Activated CD8-positive, alpha-beta memory T cell treated with anti-CD3 and anti-CD28 coated beads, Interleukin-2, amount 50 U/mL, for 24 hours (primary cell): ENCODE measurements around the gene SH2D3C.

Experiments used
- DNase-seq: peaks from one replicate; pipeline ENCODE4 v3.0.0-alpha.2; 2020; ENCODE audit errors: extremely low read depth

SH2D3C gene

GRCh38 chr9:127720031-127720864 lies 58.2 kb downstream of the SH2D3C start:
- no peak for DNase-seq

DNA sequence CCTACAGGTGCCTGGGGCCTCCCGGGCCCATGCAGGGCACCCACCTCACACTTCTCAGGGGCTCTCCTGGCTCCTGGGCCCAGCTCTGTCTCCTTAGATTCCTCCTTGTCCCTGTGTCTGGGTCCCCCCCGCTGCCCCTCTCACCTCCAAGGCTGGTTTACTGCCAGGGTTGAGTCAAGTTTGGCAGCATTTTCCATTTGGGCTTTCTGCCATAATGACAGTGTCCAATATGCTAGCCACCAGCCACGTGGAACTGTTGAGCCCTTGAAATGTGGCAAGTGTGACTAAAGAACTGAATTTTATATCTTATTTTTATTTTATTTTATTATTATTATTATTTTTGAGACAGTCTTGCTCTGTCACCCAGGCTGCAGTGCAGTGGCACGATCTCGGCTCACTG lies 60.7 kb downstream of the SH2D3C start:
- no peak for DNase-seq

DNA sequence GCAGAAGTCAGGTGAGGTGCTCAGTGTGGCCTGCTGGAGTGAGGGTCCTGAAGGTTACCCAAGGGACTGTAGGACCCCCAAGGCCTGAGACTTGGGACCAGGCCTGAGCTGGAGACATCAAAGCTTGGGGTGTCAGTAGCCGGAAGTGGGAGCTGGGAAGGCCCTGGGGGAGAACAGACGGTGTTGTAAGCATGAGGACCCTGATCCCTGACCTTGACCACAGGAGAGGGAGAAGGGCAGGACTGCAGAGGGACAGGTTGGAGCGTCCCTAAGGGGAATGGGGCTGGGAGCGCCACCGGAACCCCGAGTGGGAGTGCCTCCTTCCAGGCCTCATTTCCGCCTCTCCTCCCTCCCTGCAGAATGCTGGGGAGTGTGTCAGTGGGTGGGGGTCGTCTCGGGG lies 62.1 kb downstream of the SH2D3C start:
- DNase-seq, result no peak

GRCh38 chr9:127715470-127716337 lies 62.8 kb downstream of the SH2D3C start, which contains the start of the genes PTRH1 and TTC16:
Gene PTRH1, minus strand, starts transcription at chr9:127715663. Its CDS starts 24 bp downstream, at chr9:127715639.
Gene TTC16, plus strand, starts transcription at chr9:127716079. Its CDS starts 67 bp downstream, at chr9:127716146.
- peak; percentile 94 for DNase-seq

DNA sequence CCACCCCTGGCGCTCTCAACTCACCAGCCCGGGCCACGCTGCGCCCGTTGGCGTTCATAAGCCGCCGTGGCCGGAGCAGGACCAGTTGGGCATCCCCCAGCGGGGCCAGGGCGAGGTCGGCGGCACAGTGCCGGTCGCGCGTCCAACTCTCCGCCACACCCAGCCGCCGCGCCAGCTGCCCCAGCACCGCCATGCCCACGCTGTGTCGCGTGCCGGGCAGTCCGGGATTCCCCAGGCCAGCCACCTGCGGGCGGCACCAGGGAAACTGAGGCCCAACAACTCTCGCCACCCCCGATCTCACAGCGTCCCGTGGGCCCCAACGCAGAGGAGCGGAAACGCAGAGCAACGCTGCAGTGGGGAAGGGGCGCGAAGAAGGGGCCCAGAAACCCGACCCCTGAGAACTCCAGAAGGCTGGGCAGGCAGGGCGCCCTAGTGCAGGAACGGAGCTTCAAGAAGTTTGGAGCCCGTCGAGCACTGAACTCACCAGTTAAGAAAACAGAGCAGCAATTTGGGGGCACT lies 63.5 kb downstream of the SH2D3C start:
- DNase-seq, result no peak

DNA sequence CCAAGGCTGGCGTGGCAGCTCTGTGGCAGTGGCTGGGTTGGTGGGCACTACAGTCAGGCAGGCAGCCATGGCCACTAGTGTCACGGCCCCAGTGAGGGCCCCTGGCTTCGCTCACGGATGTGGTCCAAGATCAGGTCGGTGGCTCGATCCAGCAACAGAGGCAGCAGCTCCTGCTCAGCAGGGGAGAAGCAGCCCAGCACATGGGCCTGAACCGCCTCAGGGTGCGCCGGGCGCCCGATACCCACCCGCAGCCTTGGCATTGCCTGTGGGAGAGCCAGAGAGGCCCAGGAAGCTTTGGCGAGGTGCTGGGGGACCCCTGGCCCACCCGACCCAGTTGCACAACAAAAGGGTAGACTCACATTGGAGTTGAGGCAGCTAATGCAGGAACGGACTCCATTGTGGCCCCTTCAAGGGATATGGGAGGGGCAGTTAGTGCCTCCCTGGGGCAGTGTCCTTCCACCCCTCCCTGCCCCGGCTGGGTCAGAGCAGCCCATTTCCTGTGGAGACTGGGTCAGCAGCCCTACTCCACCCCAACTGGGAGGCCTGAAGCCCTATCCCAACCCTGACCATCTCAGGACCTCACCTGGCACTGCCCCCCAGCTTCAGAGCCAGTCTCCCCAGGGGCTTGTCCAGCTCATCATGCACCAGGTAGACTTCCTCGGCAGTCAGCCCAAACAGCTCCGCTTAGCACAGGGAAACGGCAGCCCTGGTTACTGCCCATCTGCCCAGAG lies 64.3 kb downstream of the SH2D3C start:
- no peak for DNase-seq

- DNase-seq, result no peak
These were observed 65.6 kb downstream of the SH2D3C start for GRCh38 chr9:127712867-127713266.

- no peak for DNase-seq
These were observed 66.1 kb downstream of the SH2D3C start for GRCh38 chr9:127712371-127712770.

DNA sequence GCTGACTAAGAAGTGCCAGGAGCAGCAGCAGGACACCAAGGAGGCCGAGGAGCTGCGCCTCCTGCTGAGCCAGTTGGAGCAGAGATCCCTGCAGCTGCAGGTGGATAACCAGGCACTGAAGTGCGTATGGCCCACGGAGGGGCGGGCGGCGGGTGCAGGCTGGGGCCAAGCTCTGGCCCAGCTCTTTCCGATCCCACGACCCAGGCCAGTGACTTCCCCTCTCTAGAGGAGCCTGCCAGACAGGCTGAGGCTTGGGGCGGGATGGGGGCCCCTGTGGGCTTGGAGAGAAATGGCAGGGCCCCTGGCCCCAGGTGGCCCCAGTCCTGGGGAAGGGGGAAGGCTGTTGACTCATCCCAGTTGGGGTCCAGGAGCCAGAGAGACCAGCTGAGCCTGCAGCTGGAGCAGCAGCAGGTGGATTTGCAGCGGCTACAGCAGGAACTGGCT lies 66.6 kb downstream of the SH2D3C start:
- DNase-seq, result no peak

DNA sequence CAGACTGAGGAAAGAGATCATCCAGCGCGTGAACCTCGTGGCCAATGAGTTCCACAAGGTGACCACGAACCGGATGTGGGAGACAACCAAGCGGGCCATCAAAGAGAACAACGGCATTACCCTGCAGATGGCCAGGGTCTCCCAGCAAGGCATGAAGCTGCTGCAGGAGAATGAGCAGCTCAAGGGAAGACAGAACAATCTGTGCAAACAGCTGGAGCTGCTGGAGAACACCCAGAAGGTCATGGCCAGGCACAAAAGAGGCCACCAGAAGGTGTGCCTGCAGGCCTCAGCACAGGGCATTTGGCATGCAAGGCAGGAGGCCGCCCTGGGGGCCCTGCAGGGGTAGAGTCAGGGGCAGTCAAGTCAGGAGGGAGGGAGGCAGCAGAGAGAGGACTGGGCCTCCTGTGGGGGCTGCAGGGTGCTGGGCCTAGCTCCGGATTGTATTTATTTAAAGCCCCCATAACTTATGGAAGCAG lies 67.2 kb downstream of the SH2D3C start:
- no peak for DNase-seq

GRCh38 chr9:127710204-127710783 lies 68.2 kb downstream of the SH2D3C start:
- no peak for DNase-seq

DNA sequence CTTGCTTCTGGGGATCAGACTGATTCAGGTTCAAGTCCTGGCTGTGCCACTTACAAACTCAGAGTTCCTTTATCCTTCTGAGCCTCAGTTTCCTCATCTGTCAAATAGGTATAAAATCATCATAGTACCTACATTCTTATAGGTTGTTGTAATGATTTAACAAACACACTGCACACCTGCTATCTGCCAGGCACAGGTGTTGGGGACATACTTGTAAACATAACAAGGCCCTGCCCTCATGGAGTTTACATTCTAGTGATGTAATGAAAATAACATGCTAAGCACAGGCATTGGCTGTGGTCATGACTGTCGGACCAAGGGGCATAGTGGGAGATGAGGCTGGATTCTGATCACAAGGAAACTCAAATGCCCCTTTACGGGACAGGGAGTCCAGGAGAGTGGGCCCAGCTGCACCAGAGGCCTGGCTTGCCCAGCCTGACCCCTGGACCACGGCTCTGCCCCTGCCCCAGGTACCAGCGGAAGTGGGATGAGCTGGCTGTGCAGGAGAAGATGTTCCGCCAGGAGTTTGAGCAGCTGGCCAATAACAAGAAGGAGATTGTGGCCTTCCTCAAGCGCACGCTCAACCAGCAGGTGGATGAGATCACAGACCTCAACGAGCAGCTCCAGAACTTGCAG lies 69.4 kb downstream of the SH2D3C start:
- no peak for DNase-seq

DNA sequence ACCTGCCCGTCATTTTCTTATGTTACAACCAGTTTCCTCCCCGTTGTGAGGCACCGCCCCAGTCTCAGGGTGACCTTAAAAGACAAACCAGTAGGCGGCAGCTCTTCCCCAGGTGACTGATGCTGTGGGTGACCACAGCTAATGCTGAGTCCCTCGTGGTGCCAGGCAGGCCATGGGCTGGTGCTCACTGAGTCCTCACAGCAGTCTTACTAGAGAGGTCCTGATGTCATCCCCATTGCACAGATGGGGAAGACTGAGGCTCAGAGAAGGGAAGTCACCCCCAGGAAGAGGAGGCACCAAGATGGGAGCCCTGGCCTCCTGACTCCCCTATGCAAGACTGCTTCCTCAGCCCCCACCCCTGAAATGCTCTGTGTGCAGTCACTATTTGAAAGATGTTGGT lies 70.7 kb downstream of the SH2D3C start:
- DNase-seq, result no peak

DNA sequence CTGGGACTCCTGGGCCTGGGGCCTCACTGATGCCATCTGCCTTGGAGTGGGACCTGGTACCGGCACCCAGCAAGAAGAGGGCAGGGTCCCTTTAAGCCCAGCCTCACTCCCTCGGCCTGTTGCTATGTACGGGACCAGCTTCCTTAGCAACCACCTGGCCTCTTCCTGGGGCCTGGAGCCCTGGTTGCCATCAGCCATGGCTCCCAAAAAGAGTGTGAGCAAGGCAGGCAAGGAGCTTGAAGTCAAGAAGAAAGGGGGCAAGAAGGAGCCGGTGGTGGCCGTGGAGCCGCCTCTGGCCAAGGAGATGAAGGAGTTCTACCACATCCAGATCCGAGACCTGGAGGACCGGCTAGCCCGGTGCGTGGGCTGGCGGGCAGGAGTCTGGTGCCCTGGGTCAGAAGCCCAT lies 71.6 kb downstream of the SH2D3C start, which contains the start of gene CFAP157:
Gene CFAP157, plus strand, starts transcription at position 153 of the 406 bp plus-strand sequence. Its CDS starts 44 bp downstream, at position 197.
- no peak for DNase-seq

GRCh38 chr9:127705577-127706379 lies 72.7 kb downstream of the SH2D3C start:
- no peak for DNase-seq

GRCh38 chr9:127703289-127703946 lies 75.0 kb downstream of the SH2D3C start:
- DNase-seq, result no peak

GRCh38 chr9:127700594-127701255 lies 77.7 kb downstream of the SH2D3C start:
- no peak for DNase-seq

DNA sequence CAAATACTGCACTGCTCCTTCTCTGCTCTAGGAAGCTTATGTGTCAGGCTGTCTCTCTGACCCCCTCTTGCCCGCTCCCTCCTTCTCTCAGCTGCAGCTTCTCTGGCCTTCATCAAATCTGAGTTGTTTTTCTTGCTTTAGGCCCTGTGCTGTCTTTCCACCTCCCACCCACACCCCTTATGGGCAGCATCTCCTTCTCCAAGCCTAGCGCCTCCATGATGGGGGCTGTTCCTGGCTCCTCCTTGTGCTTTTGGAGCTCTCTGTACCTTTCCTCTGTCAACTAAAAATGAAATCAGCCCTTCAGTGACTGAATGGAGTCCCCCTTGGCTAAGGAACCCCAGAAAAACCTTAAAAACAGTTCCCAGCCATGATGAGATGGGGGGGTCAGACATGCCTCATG lies 78.3 kb downstream of the SH2D3C start:
- DNase-seq, result no peak
